Body of pancreas (tissue), 4 donors: Measurements from ENCODE around the gene IRX3.
A peak's percentile ranks its signal among the peaks of the same experiment; 100 is the strongest.

Source experiments
- CTCF ChIP-seq, 7 experiments: fragments of 450-650 bp in 4 of 7; fragments of 200-600 bp in 3 of 7; sonication (generic) in 3 of 7; IDR thresholded peaks; one replicate each; pipeline ENCODE4 v1.5.1; 2016 to 2019; ENCODE audit warnings: antibody characterized with exemption in 7 of 7
- POLR2A ChIP-seq, 3 donors: fragments of 450-650 bp; IDR thresholded peaks; one replicate each; pipeline ENCODE4 v1.6.1; 2016; ENCODE audit warnings: antibody characterized with exemption in 3 of 3, mild to moderate bottlenecking in 2 of 3

- TF ChIP-seq POLR2A (IDR thresholded peaks at IDR 0.05): peak in 1 of 3 donors; percentile 9
- peak in 1 of 7 experiments; percentile 2 for TF ChIP-seq CTCF (IDR thresholded peaks at IDR 0.05)
Observed at GRCh38 chr16:54284319-54284930, 2.2 kb downstream of the IRX3 start.
